Measurements from ENCODE around the gene MAGI2.

- TF ChIP-seq POLR2A (IDR thresholded peaks at IDR 0.05), result no peak
- TF ChIP-seq CTCF (IDR thresholded peaks at IDR 0.05), result no peak
Measured at GRCh38 chr7:78716876-78717275, 736.6 kb downstream of the MAGI2 start.
